Activated gamma-delta T cell treated with Interleukin-2 at 50 U/mL for 16 hours (primary cell): ENCODE data around the gene STK36.

Experiments
- DNase-seq: peaks from one replicate; pipeline ENCODE4 v3.0.0-alpha.2; 2020

STK36 gene

GRCh38 chr2:218721934-218722333, 50.0 kb downstream of the STK36 start:
- no peak for DNase-seq

GRCh38 chr2:218722419-218722818, 50.5 kb downstream of the STK36 start:
- DNase-seq, result no peak

- no peak for DNase-seq
Observed at GRCh38 chr2:218722876-218723785, 51.2 kb downstream of the STK36 start.

GRCh38 chr2:218726004-218726574, 54.2 kb downstream of the STK36 start:
- no peak for DNase-seq

GRCh38 chr2:218727502-218728165, 55.7 kb downstream of the STK36 start:
- no peak for DNase-seq

GRCh38 chr2:218729640-218730039, 57.8 kb downstream of the STK36 start:
- no peak for DNase-seq

- DNase-seq, result no peak
Observed at GRCh38 chr2:218732052-218732760, 60.3 kb downstream of the STK36 start.

- no peak for DNase-seq
Observed at GRCh38 chr2:218732761-218733158, 60.9 kb downstream of the STK36 start.

- DNase-seq, result no peak
Observed at GRCh38 chr2:218733171-218734021, 61.5 kb downstream of the STK36 start.

GRCh38 chr2:218734190-218734975, 62.5 kb downstream of the STK36 start:
- DNase-seq, result no peak

GRCh38 chr2:218736531-218736930, 64.6 kb downstream of the STK36 start:
- no peak for DNase-seq

- DNase-seq, result no peak
Observed at GRCh38 chr2:218743068-218743467, 71.2 kb downstream of the STK36 start.

- no peak for DNase-seq
Observed at GRCh38 chr2:218744615-218745014, 72.7 kb downstream of the STK36 start.

- DNase-seq, result no peak
Observed at GRCh38 chr2:218745160-218745558, 73.3 kb downstream of the STK36 start.

- no peak for DNase-seq
Observed at GRCh38 chr2:218745559-218746469, 73.9 kb downstream of the STK36 start.

- DNase-seq, result no peak
Observed at GRCh38 chr2:218746470-218746795, 74.5 kb downstream of the STK36 start.

GRCh38 chr2:218746960-218747359, 75.1 kb downstream of the STK36 start:
- DNase-seq, result no peak

GRCh38 chr2:218748741-218749441, 77.0 kb downstream of the STK36 start:
- DNase-seq, result no peak
